GM10266 (cell line): ENCODE results near the gene CDH7.

Experiments
- DNase-seq: peaks from one replicate; pipeline ENCODE4 v3.0.0; 2012; ENCODE audit errors: extremely low spot score
- CTCF ChIP-seq: IDR thresholded peaks from 2 replicates; pipeline ENCODE4 v1.5.1; 2012; ENCODE audit warnings: mild to moderate bottlenecking, low read depth; ENCODE audit not compliant: control insufficient read depth, insufficient read depth; ENCODE audit errors: missing control alignments

CDH7 gene

GRCh38 chr18:65768120-65768778, 17.4 kb downstream of the CDH7 start:
- DNase-seq = no peak
- no peak for TF ChIP-seq CTCF

- no peak for TF ChIP-seq CTCF
- no peak for DNase-seq
These were observed 18.8 kb downstream of the CDH7 start for GRCh38 chr18:65769652-65770051.

- no peak for TF ChIP-seq CTCF
- no peak for DNase-seq
These were observed 35.7 kb downstream of the CDH7 start for GRCh38 chr18:65786474-65786873.

- no peak for DNase-seq
- no peak for TF ChIP-seq CTCF
These were observed 37.6 kb downstream of the CDH7 start for GRCh38 chr18:65788373-65788772.

GRCh38 chr18:65790604-65791003, 39.8 kb downstream of the CDH7 start:
- TF ChIP-seq CTCF = no peak
- DNase-seq = no peak

- no peak for TF ChIP-seq CTCF
- DNase-seq = no peak
These were observed 40.9 kb downstream of the CDH7 start for GRCh38 chr18:65791719-65792118.

- no peak for DNase-seq
These were observed 41.8 kb downstream of the CDH7 start for GRCh38 chr18:65792456-65793074.

More at GRCh38 chr18:65792456-65793074, 41.8 kb downstream of the CDH7 start:
- TF ChIP-seq CTCF = no peak
